ENCODE results near the gene TGFBR2. TPM values are rescaled to one million over a fixed set of nuclear protein-coding genes. Genes with fewer than 3 reads are reported as not detected.

Gene TGFBR2
- total and polyA plus RNA-seq, 2 of the 13 experiments (the other 11 are each of a cell fraction or from before 2014, with no cell fraction given) = 82.2 to 187 TPM

DNA sequence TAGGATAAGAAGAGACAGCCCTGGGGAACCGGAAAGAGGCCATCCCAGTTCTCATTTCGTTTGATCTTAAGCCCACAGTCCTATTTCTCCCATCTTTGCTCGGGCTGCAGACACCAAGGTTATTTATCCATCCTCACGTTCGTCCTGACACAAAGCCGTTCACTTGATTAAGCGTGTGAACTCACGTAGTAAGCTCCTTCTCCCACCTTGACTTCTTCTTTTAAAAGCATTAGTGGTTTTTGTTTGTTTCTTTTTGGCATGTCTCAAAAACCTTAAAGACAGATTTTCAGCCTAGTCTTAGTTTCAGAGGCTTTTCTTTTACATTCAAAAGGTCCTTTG lies 70.9 kb downstream of the TGFBR2 start:
- Histone ChIP-seq H3K36me3 (replicated peaks in 1 of 2; ENCODE audit: control insufficient read depth in 1 of 2, insufficient read depth in 2 of 2, low read length in 2 of 2) (peaks cover 40 to 90% of the 10 kb centered on the region in 2 experiments), H3K27me3 (ENCODE audit: control insufficient read depth in 1 of 2, insufficient read depth in 2 of 2, low read length in 2 of 2) (no peaks in the 10 kb centered on the region)

More for the DNA sequence above, 70.9 kb downstream of the TGFBR2 start:
- Histone ChIP-seq H3K4me1 (ENCODE audit: insufficient read depth, low read length) (peaks cover 3% of the 10 kb centered on the region), H3K9ac (ENCODE audit: insufficient read depth, low read depth, low read length) (no peak overlapping the region), H2AFZ (ENCODE audit: low read length) (no peak overlapping the region), H4K20me1 (ENCODE audit: insufficient read depth, low read length) (peaks cover 78% of the 10 kb centered on the region), H3K79me2 (ENCODE audit: insufficient read depth, low read length) (peaks cover 71% of the 10 kb centered on the region), H3K27ac (ENCODE audit: extremely low read length, insufficient read depth, low read length) (no peak overlapping the region), H3K4me2 (ENCODE audit: low read depth, low read length) (no peak overlapping the region), H3K4me3 (replicated peaks in 1 of 3; ENCODE audit: insufficient read depth in 1 of 3, low read depth in 2 of 3, low read length in 3 of 3) (no peak overlapping the region), H3K9me3 (ENCODE audit: low read length) (no peaks in the 10 kb centered on the region)
- POLR2A ChIA-PET = no interaction called here
- no peak for ATAC-seq
- BruUV-seq (replicated peaks) = no TSS peak
- intact Hi-C loops (cut with micrococcal nuclease; ENCODE audit: unreplicated experiment) (no loop called here), in situ Hi-C loops (cut with HindIII; ENCODE audit: extremely low pct_ligation_motif_present, low pct_unique_long_range_greater_than_20kb) (no loop called here)
- DNase-seq (ENCODE audit: low spot score) = no peak
- CTCF ChIA-PET (ENCODE audit: low intra/inter-chr PET ratio, low total read pairs) = no interaction called here
- FAIRE-seq = no peak
- TF ChIP-seq, protein P1, sequence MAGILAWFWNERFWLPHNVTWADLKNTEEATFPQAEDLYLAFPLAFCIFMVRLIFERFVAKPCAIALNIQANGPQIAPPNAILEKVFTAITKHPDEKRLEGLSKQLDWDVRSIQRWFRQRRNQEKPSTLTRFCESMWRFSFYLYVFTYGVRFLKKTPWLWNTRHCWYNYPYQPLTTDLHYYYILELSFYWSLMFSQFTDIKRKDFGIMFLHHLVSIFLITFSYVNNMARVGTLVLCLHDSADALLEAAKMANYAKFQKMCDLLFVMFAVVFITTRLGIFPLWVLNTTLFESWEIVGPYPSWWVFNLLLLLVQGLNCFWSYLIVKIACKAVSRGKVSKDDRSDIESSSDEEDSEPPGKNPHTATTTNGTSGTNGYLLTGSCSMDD (CRISPR knock-in tag; IDR thresholded peaks at IDR 0.05) = no peak
- TF ChIP-seq ZNF326 (CRISPR knock-in tag; IDR thresholded peaks at IDR 0.05; ENCODE audit: borderline replicate concordance) (no peak), ZBTB7A (CRISPR knock-in tag; IDR thresholded peaks at IDR 0.05) (no peak), PHB2 (IDR thresholded peaks at IDR 0.05; ENCODE audit: partially characterized antibody) (no peak), GABPB1 (CRISPR knock-in tag; IDR thresholded peaks at IDR 0.05) (no peak), FOXJ3 (CRISPR knock-in tag; IDR thresholded peaks at IDR 0.05; ENCODE audit: borderline replicate concordance) (no peak), HDAC2 (CRISPR knock-in tag; IDR thresholded peaks at IDR 0.05) (no peak), ZNF367 (CRISPR knock-in tag; IDR thresholded peaks at IDR 0.05; ENCODE audit: borderline replicate concordance) (no peak), POLR2G (IDR thresholded peaks at IDR 0.05; ENCODE audit: low read depth, low read length) (0 out of 2 replicates have a peak, but pooled peaks have one; percentile 17), SUZ12 (IDR thresholded peaks at IDR 0.05; ENCODE audit: low read depth, low read length) (no peak), SSRP1 (CRISPR knock-in tag; IDR thresholded peaks at IDR 0.05) (0 out of 2 replicates have a peak, but pooled peaks have one; percentile 0), RBM22 (optimal IDR thresholded peaks at IDR 0.05; ENCODE audit: low read length) (peak; percentile 99), HMG20A (CRISPR knock-in tag; IDR thresholded peaks at IDR 0.05; ENCODE audit: borderline replicate concordance) (no peak), CCAR2 (optimal IDR thresholded peaks at IDR 0.05; ENCODE audit: low read depth, low read length) (no peak), LCORL (IDR thresholded peaks at IDR 0.05) (no peak), LCORL (CRISPR knock-in tag; IDR thresholded peaks at IDR 0.05) (no peak), ZNF776 (CRISPR knock-in tag; IDR thresholded peaks at IDR 0.05) (no peak)
- TF ChIP-seq, protein P2, sequence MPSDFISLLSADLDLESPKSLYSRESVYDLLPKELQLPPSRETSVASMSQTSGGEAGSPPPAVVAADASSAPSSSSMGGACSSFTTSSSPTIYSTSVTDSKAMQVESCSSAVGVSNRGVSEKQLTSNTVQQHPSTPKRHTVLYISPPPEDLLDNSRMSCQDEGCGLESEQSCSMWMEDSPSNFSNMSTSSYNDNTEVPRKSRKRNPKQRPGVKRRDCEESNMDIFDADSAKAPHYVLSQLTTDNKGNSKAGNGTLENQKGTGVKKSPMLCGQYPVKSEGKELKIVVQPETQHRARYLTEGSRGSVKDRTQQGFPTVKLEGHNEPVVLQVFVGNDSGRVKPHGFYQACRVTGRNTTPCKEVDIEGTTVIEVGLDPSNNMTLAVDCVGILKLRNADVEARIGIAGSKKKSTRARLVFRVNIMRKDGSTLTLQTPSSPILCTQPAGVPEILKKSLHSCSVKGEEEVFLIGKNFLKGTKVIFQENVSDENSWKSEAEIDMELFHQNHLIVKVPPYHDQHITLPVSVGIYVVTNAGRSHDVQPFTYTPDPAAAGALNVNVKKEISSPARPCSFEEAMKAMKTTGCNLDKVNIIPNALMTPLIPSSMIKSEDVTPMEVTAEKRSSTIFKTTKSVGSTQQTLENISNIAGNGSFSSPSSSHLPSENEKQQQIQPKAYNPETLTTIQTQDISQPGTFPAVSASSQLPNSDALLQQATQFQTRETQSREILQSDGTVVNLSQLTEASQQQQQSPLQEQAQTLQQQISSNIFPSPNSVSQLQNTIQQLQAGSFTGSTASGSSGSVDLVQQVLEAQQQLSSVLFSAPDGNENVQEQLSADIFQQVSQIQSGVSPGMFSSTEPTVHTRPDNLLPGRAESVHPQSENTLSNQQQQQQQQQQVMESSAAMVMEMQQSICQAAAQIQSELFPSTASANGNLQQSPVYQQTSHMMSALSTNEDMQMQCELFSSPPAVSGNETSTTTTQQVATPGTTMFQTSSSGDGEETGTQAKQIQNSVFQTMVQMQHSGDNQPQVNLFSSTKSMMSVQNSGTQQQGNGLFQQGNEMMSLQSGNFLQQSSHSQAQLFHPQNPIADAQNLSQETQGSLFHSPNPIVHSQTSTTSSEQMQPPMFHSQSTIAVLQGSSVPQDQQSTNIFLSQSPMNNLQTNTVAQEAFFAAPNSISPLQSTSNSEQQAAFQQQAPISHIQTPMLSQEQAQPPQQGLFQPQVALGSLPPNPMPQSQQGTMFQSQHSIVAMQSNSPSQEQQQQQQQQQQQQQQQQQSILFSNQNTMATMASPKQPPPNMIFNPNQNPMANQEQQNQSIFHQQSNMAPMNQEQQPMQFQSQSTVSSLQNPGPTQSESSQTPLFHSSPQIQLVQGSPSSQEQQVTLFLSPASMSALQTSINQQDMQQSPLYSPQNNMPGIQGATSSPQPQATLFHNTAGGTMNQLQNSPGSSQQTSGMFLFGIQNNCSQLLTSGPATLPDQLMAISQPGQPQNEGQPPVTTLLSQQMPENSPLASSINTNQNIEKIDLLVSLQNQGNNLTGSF (CRISPR knock-in tag; IDR thresholded peaks at IDR 0.05) = no peak
- TF ChIP-seq, protein P3, sequence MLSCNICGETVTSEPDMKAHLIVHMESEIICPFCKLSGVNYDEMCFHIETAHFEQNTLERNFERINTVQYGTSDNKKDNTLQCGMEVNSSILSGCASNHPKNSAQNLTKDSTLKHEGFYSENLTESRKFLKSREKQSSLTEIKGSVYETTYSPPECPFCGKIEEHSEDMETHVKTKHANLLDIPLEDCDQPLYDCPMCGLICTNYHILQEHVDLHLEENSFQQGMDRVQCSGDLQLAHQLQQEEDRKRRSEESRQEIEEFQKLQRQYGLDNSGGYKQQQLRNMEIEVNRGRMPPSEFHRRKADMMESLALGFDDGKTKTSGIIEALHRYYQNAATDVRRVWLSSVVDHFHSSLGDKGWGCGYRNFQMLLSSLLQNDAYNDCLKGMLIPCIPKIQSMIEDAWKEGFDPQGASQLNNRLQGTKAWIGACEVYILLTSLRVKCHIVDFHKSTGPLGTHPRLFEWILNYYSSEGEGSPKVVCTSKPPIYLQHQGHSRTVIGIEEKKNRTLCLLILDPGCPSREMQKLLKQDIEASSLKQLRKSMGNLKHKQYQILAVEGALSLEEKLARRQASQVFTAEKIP (CRISPR knock-in tag; IDR thresholded peaks at IDR 0.05; ENCODE audit: borderline replicate concordance) = no peak
- WGBS (ENCODE audit: low lambda C conversion rate) = 95% methylated on average over 8 of the region's 8 CpGs

Data from HepG2 (cell line).